HG03565 (cell line): ENCODE measurements around the gene SORL1.

ENCODE experiments used
- ATAC-seq: cut with Tn5 transposase; IDR thresholded peaks from one replicate; pipeline ENCODE4 v1.9.1; 2021; ENCODE audit warnings: mild to moderate bottlenecking, moderate library complexity; ENCODE audit not compliant: unreplicated experiment

The SORL1 gene

DNA sequence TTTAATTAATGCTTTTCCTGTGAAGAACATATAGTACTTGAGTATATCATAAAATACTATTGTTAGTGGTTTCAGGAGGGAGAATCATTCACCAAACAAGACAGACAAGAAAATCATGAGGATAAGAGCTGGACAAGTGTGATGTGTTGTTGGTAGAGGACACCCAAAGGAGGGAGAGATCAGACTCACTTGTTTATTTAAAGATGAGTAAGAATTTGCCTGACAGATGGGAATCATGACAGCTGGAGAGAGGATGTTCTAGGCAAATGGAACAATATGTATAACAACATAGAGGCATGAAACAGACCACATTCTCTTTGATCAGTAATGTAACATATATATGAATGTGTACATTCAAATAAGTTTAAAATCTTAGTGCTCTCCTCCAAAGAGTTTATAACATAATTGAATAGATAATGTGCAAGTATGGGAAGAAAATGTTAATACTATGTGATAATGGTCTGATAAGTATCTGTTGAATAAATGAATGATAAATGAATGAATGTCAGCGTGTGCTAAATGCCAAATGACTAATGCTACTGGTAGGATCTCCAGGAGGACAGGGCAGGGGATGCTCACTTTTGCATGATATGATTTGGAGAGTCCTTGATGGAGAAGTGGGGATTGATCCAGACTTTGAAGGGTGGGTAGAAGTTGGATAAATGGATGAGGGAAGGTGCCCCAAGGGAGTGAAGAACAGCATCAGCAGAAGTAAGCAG, 229.6 kb downstream of the SORL1 start:
- ATAC-seq: no peak
